Stomach (tissue), 9 donors: ENCODE measurements around the gene STRBP. TPM values are rescaled to one million over a fixed set of nuclear protein-coding genes. Genes with fewer than 3 reads are reported as not detected.

Experiments used
- DNase-seq, 2 donors: peaks; one replicate each; pipeline versions ENCODE4 v3.0.0 to v3.0.0-alpha.2; 2013 to 2019
- H3K27ac ChIP-seq, 5 donors: fragments of 200-600 bp in 4 of 5; sonication (generic) in 4 of 5; one replicate each; pipeline ENCODE4 v1.5.1; 2013 to 2019; ENCODE audit warnings: mild to moderate bottlenecking in 1 of 5, moderate library complexity in 1 of 5
- H3K27me3 ChIP-seq, 3 donors: fragments of 200-600 bp; sonication (generic); one replicate each; pipeline ENCODE4 v1.5.1; 2017 to 2019; ENCODE audit warnings: mixed run types in 1 of 3
- H3K36me3 ChIP-seq, 4 donors: fragments of 200-600 bp; sonication (generic); 1 replicate in 3 of 4; 2 replicates in 1 of 4; pipeline ENCODE4 v1.5.1; 2016 to 2019
- H3K4me1 ChIP-seq, 4 donors: fragments of 200-600 bp; sonication (generic); one replicate each; pipeline ENCODE4 v1.5.1; 2016 to 2019
- H3K4me3 ChIP-seq, 4 donors: fragments of 200-600 bp; sonication (generic) in 3 of 4; one replicate each; pipeline ENCODE4 v1.5.1; 2016 to 2019; ENCODE audit warnings: mild to moderate bottlenecking in 1 of 4
- H3K9me3 ChIP-seq, 4 donors: fragments of 200-600 bp; sonication (generic); one replicate each; pipeline ENCODE4 v1.5.1; 2016 to 2019
- EP300 ChIP-seq: sonication (generic); formaldehyde crosslinking; IDR thresholded peaks from one replicate; pipeline ENCODE4 v1.6.1; 2017; ENCODE audit warnings: antibody characterized with exemption
- POLR2A ChIP-seq, 4 donors: fragments of 450-650 bp; IDR thresholded peaks; one replicate each; pipeline ENCODE4 v1.6.1; 2016; ENCODE audit warnings: antibody characterized with exemption in 4 of 4, control low read depth in 2 of 4, mild to moderate bottlenecking in 1 of 4, moderate library complexity in 1 of 4
- POLR2AphosphoS5 ChIP-seq, 3 donors: sonication (generic); formaldehyde crosslinking; IDR thresholded peaks; one replicate each; pipeline ENCODE4 v1.6.1; 2016; ENCODE audit warnings: antibody characterized with exemption in 3 of 3
- WGBS, 5 donors: extraction: QIAGEN DNeasy Blood & Tissue Kit in 3 of 5; methylation state at CpG; one replicate each; pipeline versions ENCODE4 v1.1.5 to v1.1.7; 2013 to 2018; 5-methylcytosine and 5-hydroxymethylcytosine counted together
- intact Hi-C: fragments of 100-400 bp; cut with DNase I; formaldehyde crosslinking; loops from one replicate; pipeline ENCODE4 v1.15.1; 2023; ENCODE audit warnings: low total_unique reads
- polyA plus RNA-seq, 3 donors: library from polyadenylated mRNA; stranded (reverse); fragments of 200-250 nt; gene quantifications; one replicate each; pipeline ENCODE4 v1.2.3, GENCODE V29; 2013
- total RNA-seq, 5 donors: library from RNA; depleted of rRNA; stranded (reverse); fragments of >200 nt; gene quantifications; one replicate each; pipeline versions ENCODE4 v1.1.0 to v1.2.3, GENCODE V29; 2014 to 2016
- TF ChIP-seq, protein P1 (sequence below), 7 experiments: fragments of 450-650 bp in 4 of 7; fragments of 200-600 bp in 3 of 7; sonication (generic) in 3 of 7; IDR thresholded peaks; one replicate each; pipeline ENCODE4 v1.5.1; 2016 to 2019; ENCODE audit warnings: antibody characterized with exemption in 7 of 7, control low read depth in 2 of 7, mild to moderate bottlenecking in 1 of 7
- donor health status: healthy with polysubstance abuse.
- donor health status: Bipolar disorder and iron deficiency.
- donor health status: healthy.

Gene STRBP
- total and polyA plus RNA-seq, 8 donors: 5.5 to 21.0 (median 10.2) TPM

DNA sequence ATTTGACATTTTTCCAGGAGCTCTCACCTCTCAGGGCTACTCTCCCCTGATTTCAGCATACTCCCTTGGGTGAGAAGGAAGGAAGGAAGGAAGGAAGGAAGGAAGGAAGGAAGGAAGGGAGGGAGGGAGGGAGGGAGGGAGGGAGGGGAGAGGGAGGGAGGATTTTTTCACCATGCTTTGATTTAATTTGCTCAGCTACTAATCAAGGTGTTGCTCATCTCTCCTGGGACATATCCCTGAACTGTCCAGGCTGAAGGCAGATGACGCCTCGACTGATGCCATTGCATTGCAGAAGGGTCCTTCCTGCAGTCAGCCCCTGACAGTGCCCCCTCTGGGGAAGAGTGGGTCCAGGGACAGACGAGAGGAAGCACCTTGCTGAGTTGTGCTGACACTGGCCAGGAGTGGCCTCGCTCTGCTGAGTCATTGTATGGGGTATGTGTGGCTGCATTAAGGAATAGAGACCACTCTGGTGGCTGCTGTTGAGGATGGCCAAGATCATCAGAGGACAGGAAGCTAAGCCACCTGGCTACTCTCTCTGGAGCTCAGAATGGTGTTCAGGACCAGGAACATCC is 44.0 kb upstream of the STRBP start:
- Histone ChIP-seq H3K27ac (no peak overlapping the region), H3K36me3 (no peaks in the 10 kb centered on the region), H3K27me3 (no peaks in the 10 kb centered on the region), H3K9me3 (no peaks in the 10 kb centered on the region), H3K4me1 (no peaks in the 10 kb centered on the region), H3K4me3 (no peak overlapping the region)
- TF ChIP-seq POLR2A (IDR thresholded peaks at IDR 0.05): no peak
- no peak for TF ChIP-seq EP300
- TF ChIP-seq POLR2AphosphoS5 (IDR thresholded peaks at IDR 0.05): no peak
- TF ChIP-seq, protein P1, sequence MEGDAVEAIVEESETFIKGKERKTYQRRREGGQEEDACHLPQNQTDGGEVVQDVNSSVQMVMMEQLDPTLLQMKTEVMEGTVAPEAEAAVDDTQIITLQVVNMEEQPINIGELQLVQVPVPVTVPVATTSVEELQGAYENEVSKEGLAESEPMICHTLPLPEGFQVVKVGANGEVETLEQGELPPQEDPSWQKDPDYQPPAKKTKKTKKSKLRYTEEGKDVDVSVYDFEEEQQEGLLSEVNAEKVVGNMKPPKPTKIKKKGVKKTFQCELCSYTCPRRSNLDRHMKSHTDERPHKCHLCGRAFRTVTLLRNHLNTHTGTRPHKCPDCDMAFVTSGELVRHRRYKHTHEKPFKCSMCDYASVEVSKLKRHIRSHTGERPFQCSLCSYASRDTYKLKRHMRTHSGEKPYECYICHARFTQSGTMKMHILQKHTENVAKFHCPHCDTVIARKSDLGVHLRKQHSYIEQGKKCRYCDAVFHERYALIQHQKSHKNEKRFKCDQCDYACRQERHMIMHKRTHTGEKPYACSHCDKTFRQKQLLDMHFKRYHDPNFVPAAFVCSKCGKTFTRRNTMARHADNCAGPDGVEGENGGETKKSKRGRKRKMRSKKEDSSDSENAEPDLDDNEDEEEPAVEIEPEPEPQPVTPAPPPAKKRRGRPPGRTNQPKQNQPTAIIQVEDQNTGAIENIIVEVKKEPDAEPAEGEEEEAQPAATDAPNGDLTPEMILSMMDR (IDR thresholded peaks at IDR 0.05): no peak
- intact Hi-C loops: no loop called here
- WGBS, 5 donors: 59 to 88% (median 74%) methylated on average over 4 of the region's 4 CpGs
- DNase-seq: no peak

DNA sequence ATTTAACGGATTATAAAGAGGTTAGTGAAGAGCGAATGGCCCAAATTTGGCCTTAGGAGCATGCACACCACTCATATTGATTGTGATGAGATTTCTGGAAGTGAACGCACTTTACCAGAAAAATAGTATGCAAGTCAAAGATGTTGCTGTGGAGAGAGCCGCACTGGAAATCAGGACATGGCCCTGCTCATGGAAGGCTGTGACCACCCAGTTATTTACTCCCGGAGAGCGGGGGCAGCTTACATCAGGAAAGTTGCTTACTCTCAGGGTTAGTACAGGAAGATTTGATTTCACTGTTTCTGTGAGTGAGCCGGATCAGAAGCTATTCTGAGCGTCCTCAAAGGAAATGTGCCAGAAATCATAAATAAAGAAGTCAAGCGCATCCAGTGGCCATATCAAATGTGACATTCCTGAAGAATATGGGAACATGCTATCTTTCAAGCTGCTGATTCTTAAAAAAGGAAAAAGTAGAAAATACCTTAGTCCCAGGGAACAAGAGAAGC is 42.9 kb upstream of the STRBP start:
- no peak overlapping the region for H3K4me3 ChIP-seq
- no peaks in the 10 kb centered on the region for H3K36me3 ChIP-seq
- TF ChIP-seq POLR2A (IDR thresholded peaks at IDR 0.05) (no peak), POLR2AphosphoS5 (IDR thresholded peaks at IDR 0.05) (no peak)
- intact Hi-C loops: no loop called here
- H3K4me1 ChIP-seq: no peaks in the 10 kb centered on the region
- no peaks in the 10 kb centered on the region for H3K9me3 ChIP-seq
- no peaks in the 10 kb centered on the region for H3K27me3 ChIP-seq
- DNase-seq: no peak
- WGBS, 5 donors: 47 to 69% (median 58%) methylated on average over 9 of the region's 9 CpGs
- no peak overlapping the region for H3K27ac ChIP-seq

DNA sequence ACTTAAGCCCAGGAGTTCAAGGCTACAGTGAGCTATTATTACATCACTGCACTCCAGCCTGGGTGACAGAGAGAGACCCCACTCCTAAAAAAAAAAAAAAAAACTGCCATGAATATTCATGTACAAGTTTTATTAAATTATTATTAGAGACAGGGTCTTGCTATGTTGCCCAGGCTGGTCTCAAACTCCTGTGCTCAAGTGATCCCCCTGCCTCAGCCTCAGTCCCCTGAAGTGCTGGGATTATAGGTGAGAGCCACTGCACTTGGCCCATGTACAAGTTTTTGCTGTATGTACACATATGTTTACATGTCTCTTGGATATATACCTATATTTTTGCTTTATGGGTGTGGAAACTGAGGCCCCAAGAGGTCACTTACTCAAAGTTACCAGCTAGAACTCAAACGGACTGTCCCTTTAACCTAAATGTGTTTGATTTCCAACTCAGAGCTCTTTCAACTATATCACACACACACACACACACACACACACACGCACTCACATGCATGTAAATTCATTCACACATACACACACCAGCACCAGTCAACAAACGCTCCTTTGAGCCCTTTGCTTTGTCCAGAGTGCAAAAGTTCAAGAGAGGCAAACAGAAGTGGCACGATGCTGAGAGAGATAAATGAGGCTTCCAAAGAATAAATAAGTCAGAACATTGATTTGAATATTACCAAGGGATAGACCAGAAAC is 42.3 kb upstream of the STRBP start:
- intact Hi-C loops: no loop called here
- TF ChIP-seq POLR2A (IDR thresholded peaks at IDR 0.05) (no peak), POLR2AphosphoS5 (IDR thresholded peaks at IDR 0.05) (no peak), EP300 (no peak)
- TF ChIP-seq, protein P1 (IDR thresholded peaks at IDR 0.05): no peak

DNA sequence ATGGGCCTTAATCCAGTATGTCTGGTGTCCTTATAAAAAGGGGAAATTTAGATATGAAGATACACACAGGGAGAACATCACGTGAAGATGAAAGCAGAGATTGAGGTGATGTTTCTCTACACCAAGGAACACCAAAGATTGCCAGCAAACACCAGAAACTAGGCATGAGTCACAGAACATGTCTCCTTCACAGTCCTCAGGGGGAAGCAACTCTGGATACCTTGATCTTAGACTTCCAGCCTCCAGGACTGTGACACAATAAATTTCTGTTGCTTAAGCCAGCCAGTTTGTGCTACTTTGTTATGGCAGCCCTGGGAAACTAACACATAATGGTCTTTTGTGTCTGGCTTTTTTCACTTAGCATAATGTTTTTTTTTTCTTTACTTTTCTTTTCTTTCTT is 41.2 kb upstream of the STRBP start:
- H3K4me3 ChIP-seq: no peak overlapping the region
- no peaks in the 10 kb centered on the region for H3K9me3 ChIP-seq
- no peaks in the 10 kb centered on the region for H3K36me3 ChIP-seq
- no peaks in the 10 kb centered on the region for H3K27me3 ChIP-seq
- no peak overlapping the region for H3K27ac ChIP-seq
- WGBS, 5 donors: 76 to 90% (median 78%) methylated on average over 1 of the region's 1 CpG
- intact Hi-C loops: no loop called here
- peaks cover 0 to 5% (median 0%) of the 10 kb centered on the region in 4 donors for H3K4me1 ChIP-seq
- no peak for TF ChIP-seq EP300
- no peak for TF ChIP-seq POLR2AphosphoS5 (IDR thresholded peaks at IDR 0.05)
- TF ChIP-seq POLR2A (IDR thresholded peaks at IDR 0.05): no peak
- TF ChIP-seq, protein P1 (IDR thresholded peaks at IDR 0.05): no peak
- no peak for DNase-seq

More for the DNA sequence above, 42.3 kb upstream of the STRBP start:
- H3K36me3 ChIP-seq: no peaks in the 10 kb centered on the region
- H3K27me3 ChIP-seq: no peaks in the 10 kb centered on the region
- no peaks in the 10 kb centered on the region for H3K9me3 ChIP-seq
- H3K4me1 ChIP-seq: no peaks in the 10 kb centered on the region
- no peak for DNase-seq
- no peak overlapping the region for H3K27ac ChIP-seq
- WGBS, 5 donors: 25 to 47% (median 27%) methylated on average over 4 of the region's 4 CpGs
- no peak overlapping the region for H3K4me3 ChIP-seq

DNA sequence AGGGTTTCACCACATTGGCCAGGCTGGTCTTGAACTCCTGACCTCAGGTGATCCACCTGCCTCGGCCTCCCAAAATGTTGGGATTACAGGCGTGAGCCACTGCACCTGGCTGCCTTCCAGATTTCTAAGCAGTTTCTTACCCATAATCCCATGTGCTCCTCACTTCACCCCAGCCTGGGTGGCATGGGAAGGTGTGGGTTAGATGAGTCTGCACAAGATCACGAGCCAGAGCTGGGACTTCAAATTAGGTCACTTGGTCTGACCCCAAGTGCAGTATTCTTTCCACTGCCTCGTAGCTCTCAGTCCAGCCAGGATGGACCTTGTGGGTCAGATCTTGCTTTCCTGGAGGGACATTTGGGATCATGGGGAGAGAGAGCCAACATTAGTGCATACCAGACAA is 37.5 kb upstream of the STRBP start:
- intact Hi-C loops: no loop called here
- Histone ChIP-seq H3K36me3 (no peaks in the 10 kb centered on the region), H3K27me3 (no peaks in the 10 kb centered on the region), H3K4me1 (peaks cover 0 to 11% (median 0%) of the 10 kb centered on the region in 4 donors), H3K9me3 (no peaks in the 10 kb centered on the region), H3K4me3 (no peak overlapping the region), H3K27ac (no peak overlapping the region)
- DNase-seq: no peak
- WGBS, 5 donors: 56 to 77% (median 67%) methylated on average over 4 of the region's 4 CpGs
- TF ChIP-seq EP300 (no peak), POLR2A (IDR thresholded peaks at IDR 0.05) (no peak), POLR2AphosphoS5 (IDR thresholded peaks at IDR 0.05) (no peak)
- TF ChIP-seq, protein P1 (IDR thresholded peaks at IDR 0.05): no peak
